Left colon (tissue), 2 donors: ENCODE results near the gene TNNI3K. TPM values are rescaled to one million over a fixed set of nuclear protein-coding genes. Genes with fewer than 3 reads are reported as not detected.
A peak's percentile ranks its signal among the peaks of the same experiment; 100 is the strongest.

Experiments
- ATAC-seq: fragments of 200-7000 bp; cut with Tn5 transposase; one replicate; pipeline ENCODE4 v1.9.1; 2020; ENCODE audit warnings: mild to moderate bottlenecking, moderate library complexity
- DNase-seq, 2 donors: peaks; one replicate each; pipeline ENCODE4 v3.0.0-alpha.2; 2020
- intact Hi-C, 2 donors: fragments of 100-400 bp; cut with DNase I in 1 of 2; cut with micrococcal nuclease in 1 of 2; formaldehyde crosslinking; loops; one replicate each; pipeline versions ENCODE4 v1.11.2 to v1.14.0; 2022; cut with DNase I, micrococcal nuclease
- total RNA-seq, 2 donors: library from RNA; stranded (reverse); fragmentation: NEBNext Ultra II Directional; extraction: Animal tissue kit (Norgen Biotek cat#: 25700); gene quantifications; one replicate each; pipeline ENCODE4 v1.2.1, GENCODE V29; 2021
- donor health status: DM: no; HTN: no; CAD: no.
- donor health status: DM: yes; HTN: yes; CAD: no.

TNNI3K gene
- total RNA-seq, 2 donors from 2014 or later = 1.0 TPM; not detected in 1

GRCh38 chr1:74271503-74271902, 36.3 kb downstream of the TNNI3K start:
- ATAC-seq (no peak), DNase-seq (no peak)
- intact Hi-C loops = no loop called here

GRCh38 chr1:74280642-74281396, 45.6 kb downstream of the TNNI3K start:
- intact Hi-C loops = no loop called here
- ATAC-seq (no peak), DNase-seq (no peak)

DNA sequence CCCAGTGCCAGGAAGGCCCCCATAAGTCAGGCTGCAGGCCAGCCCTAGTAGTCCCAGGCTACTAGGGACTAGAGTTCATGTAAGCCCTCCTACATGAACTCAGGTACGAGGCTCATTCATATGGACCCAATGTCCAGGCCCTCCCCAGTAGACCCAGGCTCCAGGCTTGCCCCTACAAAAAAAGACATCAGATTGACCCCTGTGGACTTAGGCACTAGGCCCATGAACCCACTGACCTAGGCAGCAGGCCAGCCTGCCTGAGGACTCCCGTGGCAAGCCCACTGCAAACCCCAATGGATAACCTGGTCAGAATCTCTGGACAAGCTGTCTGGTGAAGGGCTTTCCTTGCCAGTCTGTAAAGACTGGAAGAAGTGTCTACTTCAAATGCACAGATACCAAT, 51.2 kb downstream of the TNNI3K start:
- intact Hi-C loops = no loop called here
- no peak for DNase-seq
- ATAC-seq = no peak

DNA sequence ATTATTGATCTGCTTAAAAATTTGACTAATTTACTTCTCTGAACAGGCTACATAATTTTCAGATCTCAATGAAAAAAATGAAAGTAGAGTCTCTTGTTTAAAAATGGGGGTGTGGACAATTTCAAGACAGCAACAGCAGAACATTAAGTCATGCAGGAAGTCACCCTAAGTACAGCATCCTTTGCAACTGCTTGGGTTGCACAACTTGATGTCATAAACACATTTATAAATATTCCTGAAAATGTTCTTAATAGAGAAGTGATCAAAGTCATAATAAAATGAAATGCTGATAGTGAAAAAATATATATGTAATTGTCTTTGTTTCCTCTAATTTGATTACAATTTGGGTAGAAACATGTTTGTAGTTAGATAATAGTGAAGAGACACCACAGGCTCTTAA, 79.3 kb downstream of the TNNI3K start:
- intact Hi-C loops = no loop called here
- ATAC-seq = no peak
- DNase-seq = no peak

DNA sequence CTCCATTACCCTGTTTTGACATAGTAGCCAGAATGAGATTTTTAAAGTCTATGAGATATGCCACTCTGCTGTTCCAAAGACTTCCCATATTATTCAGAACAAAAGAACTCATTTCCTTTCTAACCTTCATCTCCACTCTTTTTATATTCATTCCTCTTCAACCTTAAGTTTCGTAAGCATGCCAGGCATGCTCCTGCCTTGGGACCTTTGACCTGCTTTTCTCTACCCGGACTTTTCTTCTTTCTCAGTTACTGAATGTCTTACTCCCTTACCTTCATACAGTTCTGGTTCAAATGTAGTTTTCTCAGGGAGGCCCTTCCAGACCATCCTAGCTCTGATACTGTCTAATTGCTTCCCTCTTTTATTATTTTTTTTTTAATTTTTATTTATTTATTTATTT, 81.1 kb downstream of the TNNI3K start:
- intact Hi-C loops = no loop called here
- DNase-seq (no peak), ATAC-seq (no peak)

GRCh38 chr1:74317663-74318062, 82.5 kb downstream of the TNNI3K start:
- DNase-seq = no peak
- intact Hi-C loops = no loop called here
- no peak for ATAC-seq

DNA sequence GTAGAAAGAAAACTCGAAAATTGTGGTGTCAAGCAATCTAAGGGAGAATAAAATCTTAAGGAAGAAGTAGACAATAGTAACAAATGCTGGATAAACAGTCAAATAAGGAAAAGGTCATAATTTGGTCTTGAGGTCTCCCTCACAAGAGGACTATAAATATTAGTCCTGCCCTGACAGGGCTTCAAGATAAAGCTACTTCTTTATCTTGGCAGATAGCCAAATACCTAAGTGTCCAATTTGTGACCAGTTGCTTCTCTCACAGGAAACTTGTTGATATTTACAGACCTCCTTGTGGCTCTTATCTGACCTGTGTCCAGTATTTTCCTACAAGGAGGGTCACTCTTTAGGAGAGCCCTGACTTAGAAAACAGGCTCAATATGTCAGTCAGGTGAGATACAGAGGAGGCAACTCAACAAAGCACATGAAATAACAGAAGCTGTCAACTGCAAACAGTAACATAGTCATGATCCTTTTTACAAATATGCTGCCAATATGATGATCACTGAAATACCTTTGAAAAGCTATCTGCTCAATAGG, 88.8 kb downstream of the TNNI3K start:
- intact Hi-C loops = no loop called here
- no peak for DNase-seq
- no peak for ATAC-seq

GRCh38 chr1:74324684-74325448, 89.7 kb downstream of the TNNI3K start:
- no peak for ATAC-seq
- intact Hi-C loops = no loop called here
- no peak for DNase-seq

DNA sequence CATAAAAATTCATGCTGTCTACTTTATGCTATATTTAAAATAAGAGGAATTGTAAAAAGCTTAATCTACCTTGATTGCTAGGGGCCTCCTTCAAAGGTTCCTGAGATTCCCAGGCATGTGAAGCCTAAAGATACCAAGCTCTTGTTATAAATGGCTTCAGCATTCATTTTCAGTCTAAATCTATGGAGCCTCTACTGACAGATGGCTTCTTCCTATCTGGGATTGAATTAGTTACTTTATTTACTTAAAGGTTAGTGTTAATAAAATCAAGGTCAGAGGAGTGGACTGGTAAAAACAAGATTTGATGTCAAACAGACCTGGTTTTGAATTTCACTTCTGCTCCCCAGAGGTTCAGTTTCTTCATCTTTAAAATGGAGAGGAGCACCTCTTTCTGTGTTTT, 93.7 kb downstream of the TNNI3K start:
- no peak for ATAC-seq
- no peak for DNase-seq
- intact Hi-C loops = no loop called here

- no peak for ATAC-seq
- no peak for DNase-seq
- intact Hi-C loops = no loop called here
Observed at GRCh38 chr1:74333244-74333643, 98.1 kb downstream of the TNNI3K start.

GRCh38 chr1:74334147-74334546, 99.0 kb downstream of the TNNI3K start:
- ATAC-seq (no peak), DNase-seq (no peak)
- intact Hi-C loops = no loop called here

- intact Hi-C loops = no loop called here
- ATAC-seq (no peak), DNase-seq (no peak)
Observed at GRCh38 chr1:74340656-74341055, 105.5 kb downstream of the TNNI3K start.

- ATAC-seq (no peak), DNase-seq (no peak)
- intact Hi-C loops = no loop called here
Observed at GRCh38 chr1:74341702-74342339, 106.6 kb downstream of the TNNI3K start.

- peak in 1 of 2 donors; percentile 5 for DNase-seq
- intact Hi-C loops = no loop called here
- ATAC-seq = no peak
Observed at GRCh38 chr1:74343216-74343615, 108.0 kb downstream of the TNNI3K start.

- ATAC-seq (no peak), DNase-seq (no peak)
- intact Hi-C loops = no loop called here
Observed at GRCh38 chr1:74344387-74344786, 109.2 kb downstream of the TNNI3K start.

GRCh38 chr1:74356493-74356892, 121.3 kb downstream of the TNNI3K start:
- no peak for DNase-seq
- no peak for ATAC-seq
- intact Hi-C loops = no loop called here

DNA sequence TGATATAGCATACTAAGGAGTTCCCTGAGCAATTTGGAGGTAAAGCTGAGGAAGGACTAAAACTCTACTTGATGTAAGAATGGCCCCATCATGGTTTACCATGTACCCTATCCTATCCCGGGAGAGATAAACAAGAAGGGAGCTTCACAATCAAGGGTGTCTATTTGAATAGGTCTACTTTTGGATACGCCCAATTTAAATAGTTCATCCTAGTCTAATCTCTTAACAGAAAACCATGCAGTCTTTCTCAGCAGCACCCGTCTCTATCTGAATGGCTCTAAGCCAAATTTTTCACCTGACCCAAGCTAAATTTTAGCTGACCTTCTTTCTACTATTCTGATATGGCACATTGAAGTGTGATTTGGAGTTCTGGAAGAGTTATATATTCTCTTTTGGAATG, 122.0 kb downstream of the TNNI3K start:
- intact Hi-C loops = no loop called here
- ATAC-seq (no peak), DNase-seq (no peak)

DNA sequence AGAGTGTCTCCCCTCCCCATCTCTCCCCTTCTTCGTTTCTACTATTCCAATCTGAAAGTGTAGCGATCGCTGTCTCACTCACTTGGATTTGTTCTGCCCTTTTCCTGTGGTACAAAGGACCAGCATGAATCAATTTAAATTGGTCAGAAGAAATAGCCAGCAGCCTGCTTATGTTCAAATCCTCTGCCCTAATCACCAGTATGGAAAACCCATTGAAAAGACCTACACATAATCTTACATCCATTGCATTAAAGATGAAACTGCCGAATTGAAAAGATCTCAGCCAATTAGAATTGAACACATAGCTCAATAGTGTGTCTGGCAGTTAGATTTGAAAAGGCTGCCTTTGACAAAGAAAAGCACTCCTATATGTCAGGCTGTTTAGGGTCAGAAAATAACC, 122.6 kb downstream of the TNNI3K start:
- DNase-seq = no peak
- intact Hi-C loops = no loop called here
- ATAC-seq = no peak

- intact Hi-C loops = no loop called here
- DNase-seq = no peak
- ATAC-seq = no peak
Observed at GRCh38 chr1:74362691-74363090, 127.5 kb downstream of the TNNI3K start.

DNA sequence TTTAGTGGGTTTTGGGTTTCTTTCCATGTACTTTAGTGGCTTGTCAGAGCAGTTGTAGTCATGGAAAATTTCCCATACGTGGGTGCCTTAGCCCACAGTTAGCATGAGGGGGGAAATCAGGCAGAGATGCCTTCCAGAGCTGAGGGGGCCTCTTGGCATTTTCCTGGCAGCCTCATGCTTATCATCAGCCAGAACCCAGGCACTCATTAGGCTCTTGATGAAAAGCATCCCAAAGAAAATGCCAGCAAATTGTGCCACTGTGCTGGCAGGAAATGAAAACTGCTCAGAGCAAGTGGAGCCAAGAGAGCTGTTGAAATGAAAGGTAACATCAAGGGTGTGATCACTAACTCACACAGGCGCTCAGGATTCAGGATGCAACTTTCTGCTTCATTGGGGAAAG, 128.0 kb downstream of the TNNI3K start:
- DNase-seq (no peak), ATAC-seq (no peak)
- intact Hi-C loops = no loop called here
